ENCODE results near the gene APOC3.

DNA sequence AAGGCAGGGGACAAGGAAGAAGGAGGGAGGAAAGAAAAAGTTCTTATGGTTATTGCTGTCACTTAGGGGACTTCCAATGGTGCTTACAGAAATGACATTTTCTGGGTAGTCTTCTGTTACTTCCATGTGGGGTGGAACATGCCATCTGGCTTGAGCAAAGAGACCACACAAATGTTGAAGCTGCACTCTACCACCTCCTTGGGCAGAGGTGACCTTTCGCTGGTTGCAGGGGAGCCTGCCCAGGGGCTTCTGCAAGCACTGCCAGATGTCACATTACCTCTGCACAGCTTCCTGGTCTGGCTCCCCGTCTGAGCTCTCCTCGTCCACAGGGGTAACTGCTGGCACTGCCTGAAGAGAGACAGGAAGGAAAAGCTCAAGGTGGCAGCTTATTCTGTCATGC lies 40.3 kb downstream of the APOC3 start:
- TF ChIP-seq, protein P1, sequence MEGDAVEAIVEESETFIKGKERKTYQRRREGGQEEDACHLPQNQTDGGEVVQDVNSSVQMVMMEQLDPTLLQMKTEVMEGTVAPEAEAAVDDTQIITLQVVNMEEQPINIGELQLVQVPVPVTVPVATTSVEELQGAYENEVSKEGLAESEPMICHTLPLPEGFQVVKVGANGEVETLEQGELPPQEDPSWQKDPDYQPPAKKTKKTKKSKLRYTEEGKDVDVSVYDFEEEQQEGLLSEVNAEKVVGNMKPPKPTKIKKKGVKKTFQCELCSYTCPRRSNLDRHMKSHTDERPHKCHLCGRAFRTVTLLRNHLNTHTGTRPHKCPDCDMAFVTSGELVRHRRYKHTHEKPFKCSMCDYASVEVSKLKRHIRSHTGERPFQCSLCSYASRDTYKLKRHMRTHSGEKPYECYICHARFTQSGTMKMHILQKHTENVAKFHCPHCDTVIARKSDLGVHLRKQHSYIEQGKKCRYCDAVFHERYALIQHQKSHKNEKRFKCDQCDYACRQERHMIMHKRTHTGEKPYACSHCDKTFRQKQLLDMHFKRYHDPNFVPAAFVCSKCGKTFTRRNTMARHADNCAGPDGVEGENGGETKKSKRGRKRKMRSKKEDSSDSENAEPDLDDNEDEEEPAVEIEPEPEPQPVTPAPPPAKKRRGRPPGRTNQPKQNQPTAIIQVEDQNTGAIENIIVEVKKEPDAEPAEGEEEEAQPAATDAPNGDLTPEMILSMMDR (conservative IDR thresholded peaks at IDR 0.05; ENCODE audit: low read depth, low read length): no peak
- no peak for TF ChIP-seq EZH2 (IDR thresholded peaks at IDR 0.05; ENCODE audit: low read length, unreplicated experiment)
- no peak for TF ChIP-seq EZH2phosphoT487 (IDR thresholded peaks at IDR 0.05; ENCODE audit: borderline replicate concordance, low read length)
